Measurements from ENCODE around the gene RAB29. TPM values are rescaled to one million over a fixed set of nuclear protein-coding genes. Genes with fewer than 3 reads are reported as not detected.

The RAB29 gene
- total and polyA plus RNA-seq, 9 of the 15 experiments (the other 6 are each of a cell fraction or from before 2014, with no cell fraction given), result 6.3 to 17.6 (median 8.0) TPM

DNA sequence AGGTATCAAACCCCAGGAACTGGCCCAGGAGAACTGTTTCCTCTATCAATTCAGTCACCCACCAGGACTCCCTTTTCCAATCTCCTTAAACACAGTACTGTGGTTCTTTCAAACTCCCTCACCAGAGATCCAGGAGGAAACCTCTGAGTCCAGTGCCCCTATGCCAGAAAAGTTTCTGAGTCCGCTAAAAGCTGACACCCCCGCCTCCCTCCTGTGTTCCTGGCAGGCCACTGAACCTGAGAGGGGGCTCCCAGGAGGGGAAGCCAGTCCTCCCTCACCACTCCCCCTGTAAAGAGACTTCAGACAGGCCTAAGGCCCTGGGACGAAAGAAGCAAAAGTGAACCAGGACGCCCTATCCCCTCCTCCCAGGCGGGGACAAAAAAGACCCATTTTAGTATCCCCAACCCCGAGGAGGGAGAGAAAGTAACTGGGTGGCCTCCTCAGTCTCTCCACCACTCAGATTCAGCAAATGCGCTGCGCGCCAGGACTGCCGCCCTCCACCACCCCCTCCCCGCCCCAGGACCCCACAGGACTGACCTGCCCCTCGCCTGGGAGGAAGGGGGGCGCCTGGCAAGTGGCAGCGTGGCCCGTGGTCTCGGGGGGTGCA is 37.1 kb upstream of the RAB29 start (continued):
- TF ChIP-seq ZNF133 (CRISPR knock-in tag; IDR thresholded peaks at IDR 0.05) (0 out of 2 replicates have a peak, but pooled peaks have one; percentile 27), ZBTB7A (IDR thresholded peaks at IDR 0.05; ENCODE audit: borderline replicate concordance, control insufficient read depth, low read depth, low read length) (peak; percentile 63; the same call in 1 of the 2 replicates)
- TF ChIP-seq, protein P1, sequence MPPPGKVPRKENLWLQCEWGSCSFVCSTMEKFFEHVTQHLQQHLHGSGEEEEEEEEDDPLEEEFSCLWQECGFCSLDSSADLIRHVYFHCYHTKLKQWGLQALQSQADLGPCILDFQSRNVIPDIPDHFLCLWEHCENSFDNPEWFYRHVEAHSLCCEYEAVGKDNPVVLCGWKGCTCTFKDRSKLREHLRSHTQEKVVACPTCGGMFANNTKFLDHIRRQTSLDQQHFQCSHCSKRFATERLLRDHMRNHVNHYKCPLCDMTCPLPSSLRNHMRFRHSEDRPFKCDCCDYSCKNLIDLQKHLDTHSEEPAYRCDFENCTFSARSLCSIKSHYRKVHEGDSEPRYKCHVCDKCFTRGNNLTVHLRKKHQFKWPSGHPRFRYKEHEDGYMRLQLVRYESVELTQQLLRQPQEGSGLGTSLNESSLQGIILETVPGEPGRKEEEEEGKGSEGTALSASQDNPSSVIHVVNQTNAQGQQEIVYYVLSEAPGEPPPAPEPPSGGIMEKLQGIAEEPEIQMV (tag; conservative IDR thresholded peaks at IDR 0.05; ENCODE audit: low read depth), result no peak

- in situ Hi-C loops (cut with MboI), result no loop called here
- H3K4me1 ChIP-seq (replicated peaks in 1 of 2; ENCODE audit: control insufficient read depth in 2 of 2, insufficient read depth in 2 of 2, low read length in 2 of 2), result peaks cover 32 to 41% of the 10 kb centered on the region in 2 experiments; a peak in 4 of 5 replicates
- peak; percentile 93 for FAIRE-seq
- H3K4me2 ChIP-seq (ENCODE audit: insufficient read depth, low read length), result peak overlapping the region; percentile 94
- BruUV-seq (replicated peaks), result no TSS peak
- peaks cover 19% of the 10 kb centered on the region; the same call in 1 of the 2 replicates for H4K20me1 ChIP-seq (replicated peaks; ENCODE audit: control insufficient read depth, insufficient read depth, low read length)
- H3K9me1 ChIP-seq (ENCODE audit: control insufficient read depth, insufficient read depth, low read length), result no peaks in the 10 kb centered on the region
- H3K9ac ChIP-seq (ENCODE audit: insufficient read depth in 1 of 2, low read depth in 2 of 2, low read length in 2 of 2), result peak overlapping the region; percentile 60 to 93; a peak in 3 of 4 replicates
- DNase-seq (ENCODE audit: extremely low read depth in 1 of 4, low spot score in 3 of 4), result peak; percentile 59 to 88 (median 71)
- intact Hi-C loops (cut with micrococcal nuclease), result loop anchor here (2.0 to 5.0 kb wide), 2 partner anchors 21 to 96 kb away; no protein-coding TSS in a partner anchor
- H3K36me3 ChIP-seq (ENCODE audit: control insufficient read depth, insufficient read depth, low read length), result peaks cover 22% of the 10 kb centered on the region; the same call in 2 of the 3 replicates
- peak overlapping the region; percentile 85 for H3K4me3 ChIP-seq
- CTCF ChIA-PET (ENCODE audit: low intra/inter-chr PET ratio), result interaction anchor here (0.6 to 0.8 kb wide), 2 partner anchors 19 to 295 kb away, joined by 3 to 4 read pairs; no protein-coding TSS in a partner anchor
- peaks cover 40% of the 10 kb centered on the region for H3K79me2 ChIP-seq (ENCODE audit: control insufficient read depth, insufficient read depth, low read length)
- no peaks in the 10 kb centered on the region for H3K9me3 ChIP-seq (replicated peaks; ENCODE audit: control insufficient read depth, insufficient read depth, low read depth, low read length)
- POLR2A ChIA-PET, result interaction anchor here (0.5 to 2.7 kb wide), 13 partner anchors 10 to 742 kb away, joined by 3 to 15 read pairs (median 3); no protein-coding TSS in a partner anchor
- no peak overlapping the region; the same call in 1 of the 2 replicates for H2AFZ ChIP-seq (ENCODE audit: low read depth, low read length)
- H3K27ac ChIP-seq (ENCODE audit: extremely low read depth, low read depth, low read length), result peak overlapping the region; percentile 40
- WGBS (ENCODE audit: insufficient coverage, low coverage, missing lambda C conversion rate), result 0% methylated on average over 5 of the region's 5 CpGs
- H3K27me3 ChIP-seq (ENCODE audit: control insufficient read depth in 2 of 2, insufficient read depth in 2 of 2, low read length in 2 of 2), result no peaks in the 10 kb centered on the region
- peak; percentile 69 for ATAC-seq
- no peak for TF ChIP-seq HNRNPLL (IDR thresholded peaks at IDR 0.05; ENCODE audit: low read depth, low read length, poor library complexity, severe bottlenecking)
- 0 out of 2 replicates have a peak, but pooled peaks have one; percentile 4 for TF ChIP-seq MAFK (IDR thresholded peaks at IDR 0.05; ENCODE audit: low read length)
- no peak for TF ChIP-seq EP400 (IDR thresholded peaks at IDR 0.05)
- no peak for TF ChIP-seq POLR3G (IDR thresholded peaks at IDR 0.05; ENCODE audit: extremely low read depth, insufficient read length, insufficient replicate concordance)
- no peak for TF ChIP-seq BDP1 (IDR thresholded peaks at IDR 0.05; ENCODE audit: insufficient read depth, insufficient read length)
- peak; percentile 76 for TF ChIP-seq SMARCA4 (IDR thresholded peaks at IDR 0.05)
- no peak for TF ChIP-seq ZNF707 (CRISPR knock-in tag; conservative IDR thresholded peaks at IDR 0.05)
- peak; percentile 58; the same call in 1 of the 2 replicates for TF ChIP-seq SMARCE1 (IDR thresholded peaks at IDR 0.05)
- no peak for TF ChIP-seq ZNF124 (CRISPR knock-in tag; IDR thresholded peaks at IDR 0.05)
- no peak for TF ChIP-seq KLF10 (CRISPR knock-in tag; IDR thresholded peaks at IDR 0.05)
- TF ChIP-seq FIP1L1 (IDR thresholded peaks at IDR 0.05; ENCODE audit: low read depth, low read length, poor library complexity, severe bottlenecking), result no peak
- no peak for TF ChIP-seq GTF2F1 (IDR thresholded peaks at IDR 0.05; ENCODE audit: low read depth, low read length)
- TF ChIP-seq NR2C2 (CRISPR knock-in tag; IDR thresholded peaks at IDR 0.05), result no peak
- no peak for TF ChIP-seq NR2C2 (tag; IDR thresholded peaks at IDR 0.05)
- no peak for TF ChIP-seq SP1 (CRISPR knock-in tag; IDR thresholded peaks at IDR 0.05)
- TF ChIP-seq TCF7L2 (IDR thresholded peaks at IDR 0.05; ENCODE audit: low read depth, low read length), result no peak
Observed at GRCh38 chr1:205811660-205812059, 36.4 kb upstream of the RAB29 start.

All from K562 (cell line).